Endothelial cell (in vitro differentiated cells): ENCODE measurements around the gene HNRNPA3. TPM values are rescaled to one million over a fixed set of nuclear protein-coding genes. Genes with fewer than 3 reads are reported as not detected.
"Not testable (repeated sequence)": the region's sequence is repeated elsewhere in the genome, so short reads cannot be mapped to it uniquely, and the experiment has no call there.

Source experiments
- DNase-seq: peaks from one replicate; pipeline ENCODE4 v3.0.0; 2021; ENCODE audit warnings: low spot score
- H3K27ac Mint-ChIP-seq: one replicate; pipeline ENCODE4 v1.8.0; 2021; ENCODE audit warnings: mixed read lengths, inconsistent platforms; ENCODE audit not compliant: unreplicated experiment
- H3K27me3 Mint-ChIP-seq: one replicate; pipeline ENCODE4 v1.8.0; 2021; ENCODE audit warnings: mild to moderate bottlenecking, moderate library complexity, mixed read lengths, inconsistent platforms; ENCODE audit not compliant: unreplicated experiment
- H3K36me3 Mint-ChIP-seq: one replicate; pipeline ENCODE4 v1.8.0; 2021; ENCODE audit warnings: mild to moderate bottlenecking, low read depth, mixed read lengths, inconsistent platforms; ENCODE audit not compliant: unreplicated experiment
- H3K4me1 Mint-ChIP-seq: one replicate; pipeline ENCODE4 v1.8.0; 2021; ENCODE audit warnings: mild to moderate bottlenecking, mixed read lengths, inconsistent platforms; ENCODE audit not compliant: unreplicated experiment
- H3K4me3 Mint-ChIP-seq: one replicate; pipeline ENCODE4 v1.8.0; 2021; ENCODE audit warnings: mild to moderate bottlenecking, mixed read lengths, inconsistent platforms; ENCODE audit not compliant: unreplicated experiment
- H3K9me3 Mint-ChIP-seq: one replicate; pipeline ENCODE4 v1.8.0; 2021; ENCODE audit warnings: mixed read lengths, inconsistent platforms; ENCODE audit not compliant: unreplicated experiment
- total RNA-seq: library from RNA; stranded (reverse); fragmentation: NEBNext Ultra II Directional; extraction: Animal tissue kit (Norgen Biotek cat#: 25700); gene quantifications from one replicate; pipeline ENCODE4 v1.2.1, GENCODE V29; 2021; ENCODE audit not compliant: unreplicated experiment
- TF ChIP-seq, protein P1 (sequence below): fragments of 200-600 bp; sonication (generic); IDR thresholded peaks from one replicate; pipeline ENCODE4 v1.5.0; 2021; ENCODE audit warnings: antibody characterized with exemption; ENCODE audit not compliant: unreplicated experiment

The HNRNPA3 gene
- total RNA-seq, 1 donor from 2014 or later, result 264 TPM

DNA sequence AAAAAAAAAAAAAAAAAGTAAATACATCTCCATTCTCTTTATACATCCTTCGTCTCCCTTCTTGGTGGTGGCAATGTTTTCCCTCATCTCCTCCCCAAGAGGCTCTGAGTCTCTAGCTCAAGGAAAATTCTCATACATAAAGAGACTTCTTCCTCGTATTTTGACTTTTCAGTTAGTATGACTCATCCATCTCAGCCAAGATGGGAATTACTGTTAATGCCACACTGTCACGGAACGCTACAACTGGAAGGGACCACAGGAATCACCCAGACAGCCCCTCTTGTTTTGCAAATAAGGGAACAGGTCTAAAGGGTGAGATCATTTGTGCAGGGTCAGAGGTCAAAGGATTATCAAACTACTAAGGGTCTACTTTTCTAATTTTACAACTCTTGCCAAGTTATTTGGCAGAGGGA, 32.4 kb downstream of the HNRNPA3 start:
- Mint-ChIP-seq H3K27me3 (peaks cover 1% of the 10 kb centered on the region), H3K27ac (no peak overlapping the region), H3K36me3 (no peaks in the 10 kb centered on the region), H3K4me1 (peaks cover 40% of the 10 kb centered on the region), H3K4me3 (no peak overlapping the region), H3K9me3 (no peaks in the 10 kb centered on the region)
- TF ChIP-seq, protein P1, sequence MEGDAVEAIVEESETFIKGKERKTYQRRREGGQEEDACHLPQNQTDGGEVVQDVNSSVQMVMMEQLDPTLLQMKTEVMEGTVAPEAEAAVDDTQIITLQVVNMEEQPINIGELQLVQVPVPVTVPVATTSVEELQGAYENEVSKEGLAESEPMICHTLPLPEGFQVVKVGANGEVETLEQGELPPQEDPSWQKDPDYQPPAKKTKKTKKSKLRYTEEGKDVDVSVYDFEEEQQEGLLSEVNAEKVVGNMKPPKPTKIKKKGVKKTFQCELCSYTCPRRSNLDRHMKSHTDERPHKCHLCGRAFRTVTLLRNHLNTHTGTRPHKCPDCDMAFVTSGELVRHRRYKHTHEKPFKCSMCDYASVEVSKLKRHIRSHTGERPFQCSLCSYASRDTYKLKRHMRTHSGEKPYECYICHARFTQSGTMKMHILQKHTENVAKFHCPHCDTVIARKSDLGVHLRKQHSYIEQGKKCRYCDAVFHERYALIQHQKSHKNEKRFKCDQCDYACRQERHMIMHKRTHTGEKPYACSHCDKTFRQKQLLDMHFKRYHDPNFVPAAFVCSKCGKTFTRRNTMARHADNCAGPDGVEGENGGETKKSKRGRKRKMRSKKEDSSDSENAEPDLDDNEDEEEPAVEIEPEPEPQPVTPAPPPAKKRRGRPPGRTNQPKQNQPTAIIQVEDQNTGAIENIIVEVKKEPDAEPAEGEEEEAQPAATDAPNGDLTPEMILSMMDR, result no peak
- no peak for DNase-seq

DNA sequence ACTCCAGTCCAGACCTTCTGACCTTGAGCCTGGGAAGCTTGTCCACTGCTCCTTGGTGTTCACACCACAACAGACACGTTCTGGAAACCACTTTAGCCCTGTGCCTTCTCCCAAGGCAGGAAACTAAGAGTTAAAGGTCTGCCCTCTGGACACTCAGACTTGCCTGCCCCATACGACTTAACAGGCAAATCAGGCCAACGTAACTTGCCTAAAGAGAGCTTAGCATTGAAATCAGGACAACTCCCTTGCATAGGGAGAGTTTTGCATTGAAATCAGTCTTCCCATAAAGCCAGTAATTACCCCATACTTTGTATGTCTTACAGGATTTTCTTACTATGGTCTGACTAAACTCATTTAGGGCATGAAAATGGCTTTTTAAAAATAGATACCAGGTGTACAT, 33.4 kb downstream of the HNRNPA3 start:
- H3K27ac Mint-ChIP-seq, result no peak overlapping the region
- TF ChIP-seq, protein P1, result no peak
- H3K4me1 Mint-ChIP-seq, result peaks cover 36% of the 10 kb centered on the region
- H3K27me3 Mint-ChIP-seq, result peaks cover 1% of the 10 kb centered on the region
- H3K4me3 Mint-ChIP-seq, result no peak overlapping the region
- DNase-seq, result no peak
- H3K9me3 Mint-ChIP-seq, result no peaks in the 10 kb centered on the region
- H3K36me3 Mint-ChIP-seq, result no peaks in the 10 kb centered on the region

DNA sequence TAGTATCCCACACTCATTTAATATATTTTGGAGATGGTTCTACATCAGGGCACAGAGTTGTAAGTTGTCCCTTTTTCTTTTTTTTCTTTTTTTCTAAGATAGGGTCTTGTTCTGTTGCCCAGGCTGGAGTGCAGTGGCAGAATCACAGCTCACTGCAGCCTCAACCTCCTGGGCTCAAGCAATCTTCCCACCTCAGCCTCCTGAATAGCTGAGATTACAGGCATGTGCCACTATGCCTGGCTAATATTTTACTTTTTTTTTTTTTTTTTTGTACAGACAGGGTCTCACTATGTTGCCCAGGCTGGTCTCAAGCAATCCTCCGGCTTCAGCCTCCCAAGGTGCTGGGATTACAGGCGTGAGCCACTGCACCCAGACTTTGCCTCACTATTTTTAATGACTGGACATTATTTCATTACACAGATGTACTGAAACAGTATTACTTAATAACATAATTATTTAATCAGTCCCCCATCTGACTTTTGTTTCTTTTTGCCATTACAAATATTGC, 34.0 kb downstream of the HNRNPA3 start:
- H3K27ac Mint-ChIP-seq, H3K9me3 Mint-ChIP-seq: not testable (repeated sequence)

DNA sequence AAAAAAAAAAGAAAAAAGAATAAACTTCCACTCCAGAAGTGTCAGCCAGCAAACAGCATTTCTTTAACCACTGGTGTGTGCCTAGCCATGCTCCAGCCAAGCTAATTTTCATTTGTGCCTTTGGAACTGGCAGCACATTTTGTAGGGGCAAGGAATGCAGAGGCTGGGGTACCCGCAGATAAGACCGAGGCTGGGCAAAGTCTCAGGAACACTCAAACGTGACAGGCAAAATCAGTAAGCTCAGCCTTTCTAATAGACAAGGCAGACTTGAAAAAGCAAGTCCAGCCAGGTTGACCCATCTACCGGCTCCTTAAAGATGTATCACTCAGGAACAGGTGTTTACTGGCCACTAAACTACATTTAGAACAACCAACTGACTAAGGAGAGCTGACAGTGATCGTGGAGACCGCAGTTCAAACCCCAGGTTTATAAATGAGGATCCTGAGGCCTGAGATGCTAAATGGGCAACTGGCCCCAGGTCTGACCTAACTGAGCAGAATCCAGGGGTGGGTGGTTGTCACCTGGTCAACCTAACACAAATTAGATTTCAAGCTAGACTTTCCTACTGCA, 35.2 kb downstream of the HNRNPA3 start:
- H3K9me3 Mint-ChIP-seq, result no peaks in the 10 kb centered on the region
- TF ChIP-seq, protein P1, result no peak
- peaks cover 1% of the 10 kb centered on the region for H3K27me3 Mint-ChIP-seq
- no peak for DNase-seq
- no peak overlapping the region for H3K27ac Mint-ChIP-seq
- H3K4me1 Mint-ChIP-seq, result peaks cover 33% of the 10 kb centered on the region
- peaks cover 5% of the 10 kb centered on the region for H3K36me3 Mint-ChIP-seq
- no peak overlapping the region for H3K4me3 Mint-ChIP-seq

More for the DNA sequence above, 34.0 kb downstream of the HNRNPA3 start:
- H3K4me3 Mint-ChIP-seq, H3K27me3 Mint-ChIP-seq, H3K36me3 Mint-ChIP-seq, DNase-seq: not testable (repeated sequence)
- peaks cover 36% of the 10 kb centered on the region for H3K4me1 Mint-ChIP-seq

DNA sequence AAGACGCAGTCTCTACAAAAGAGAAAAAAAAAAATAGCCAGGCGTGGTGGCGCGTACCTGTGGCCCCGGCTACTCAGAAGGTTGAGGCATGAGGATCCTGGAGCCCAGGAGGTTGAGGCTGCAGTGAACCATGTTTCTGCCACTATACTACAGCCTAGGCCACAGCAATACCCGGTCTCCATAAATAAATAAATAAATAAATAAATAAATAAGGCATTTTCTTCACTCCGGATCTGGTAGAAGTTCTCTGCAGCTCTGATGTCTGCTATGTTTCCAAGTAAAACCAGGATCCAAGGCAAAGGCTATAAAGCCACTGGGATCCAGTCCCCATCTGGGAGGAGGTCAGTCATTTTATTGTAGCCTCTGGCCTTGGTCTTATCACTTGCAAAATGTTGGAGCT, 36.4 kb downstream of the HNRNPA3 start:
- DNase-seq, result no peak
- peaks cover 1% of the 10 kb centered on the region for H3K27me3 Mint-ChIP-seq
- peaks cover 36% of the 10 kb centered on the region for H3K4me1 Mint-ChIP-seq
- peaks cover 5% of the 10 kb centered on the region for H3K36me3 Mint-ChIP-seq
- H3K4me3 Mint-ChIP-seq, result no peak overlapping the region
- no peaks in the 10 kb centered on the region for H3K9me3 Mint-ChIP-seq
- H3K27ac Mint-ChIP-seq, result no peak overlapping the region
- TF ChIP-seq, protein P1, result no peak
